Epidermal melanocyte (primary cell): ENCODE data around the gene SCAMP4.

ENCODE experiments used
- DNase-seq: peaks from one replicate; pipeline ENCODE4 v3.0.0; 2011; ENCODE audit warnings: low spot score; ENCODE audit not compliant: insufficient read length

The SCAMP4 gene

GRCh38 chr19:1956122-1956494 is 50.9 kb downstream of the SCAMP4 start:
- no peak for DNase-seq

- DNase-seq: no peak
Measured at GRCh38 chr19:1956868-1957492, 51.8 kb downstream of the SCAMP4 start.

- DNase-seq: no peak
Measured at GRCh38 chr19:1957562-1958248, 52.5 kb downstream of the SCAMP4 start.

- no peak for DNase-seq
Measured at GRCh38 chr19:1959928-1960589, 54.9 kb downstream of the SCAMP4 start.

- DNase-seq: no peak
Measured at GRCh38 chr19:1961000-1961883, 56.0 kb downstream of the SCAMP4 start.

- no peak for DNase-seq
Measured at GRCh38 chr19:1962674-1963073, 57.5 kb downstream of the SCAMP4 start.

- DNase-seq: no peak
Measured at GRCh38 chr19:1967087-1967608, 61.9 kb downstream of the SCAMP4 start.

GRCh38 chr19:1968279-1969175 is 63.3 kb downstream of the SCAMP4 start:
- no peak for DNase-seq

GRCh38 chr19:1969176-1970002 is 64.2 kb downstream of the SCAMP4 start:
- no peak for DNase-seq

- no peak for DNase-seq
Measured at GRCh38 chr19:1970003-1970805, 65.0 kb downstream of the SCAMP4 start.

- no peak for DNase-seq
Measured at GRCh38 chr19:1970806-1971502, 65.8 kb downstream of the SCAMP4 start.

- DNase-seq: no peak
Measured at GRCh38 chr19:1974381-1975161, 69.4 kb downstream of the SCAMP4 start.

- peak; percentile 56 for DNase-seq
Measured at GRCh38 chr19:1975162-1975480, 69.9 kb downstream of the SCAMP4 start.
